Osteoblast (primary cell): ENCODE results near the gene CCDC146. TPM values are rescaled to one million over a fixed set of nuclear protein-coding genes. Genes with fewer than 3 reads are reported as not detected.

ENCODE experiments used
- DNase-seq: peaks from one replicate; pipeline ENCODE4 v3.0.0; 2011; ENCODE audit warnings: low spot score, mixed read lengths; ENCODE audit not compliant: insufficient read length; ENCODE audit errors: missing footprints
- H2AFZ ChIP-seq: 2 replicates; pipeline ENCODE4 v1.6.0; 2011; ENCODE audit warnings: mild to moderate bottlenecking, low read length
- H3K27ac ChIP-seq: 2 replicates; pipeline ENCODE4 v1.5.1; 2011; ENCODE audit warnings: mild to moderate bottlenecking, low read depth, low read length, moderate library complexity
- H3K27me3 ChIP-seq: 2 replicates; pipeline ENCODE4 v1.6.0; 2012; ENCODE audit warnings: mild to moderate bottlenecking, control low read depth, inconsistent platforms, low read length, moderate library complexity; ENCODE audit not compliant: insufficient read depth
- H3K36me3 ChIP-seq: 2 replicates; pipeline ENCODE4 v1.5.1; 2011; ENCODE audit warnings: mild to moderate bottlenecking, low read length, control low read depth, moderate library complexity; ENCODE audit not compliant: insufficient read depth
- H3K4me1 ChIP-seq: 2 replicates; pipeline ENCODE4 v1.5.1; 2011; ENCODE audit warnings: mild to moderate bottlenecking, low read length, control low read depth, moderate library complexity; ENCODE audit not compliant: insufficient read depth
- H3K4me2 ChIP-seq: 2 replicates; pipeline ENCODE4 v1.6.0; 2011; ENCODE audit warnings: mild to moderate bottlenecking, low read length; ENCODE audit not compliant: insufficient read depth
- H3K4me3 ChIP-seq: fragments of 200-600 bp; sonication (generic); 3 replicates; pipeline ENCODE4 v1.5.1; 2012; ENCODE audit warnings: mild to moderate bottlenecking, low read length, inconsistent platforms; ENCODE audit not compliant: insufficient read depth
- H3K79me2 ChIP-seq: 2 replicates; pipeline ENCODE4 v1.6.0; 2012; ENCODE audit warnings: mild to moderate bottlenecking, low read length, control low read depth, inconsistent platforms; ENCODE audit not compliant: insufficient read depth
- H3K9me3 ChIP-seq: 2 replicates; pipeline ENCODE4 v1.5.1; 2011; ENCODE audit warnings: low read depth, low read length, control low read depth
- H4K20me1 ChIP-seq: 2 replicates; pipeline ENCODE4 v1.6.0; 2012; ENCODE audit warnings: mild to moderate bottlenecking, low read length, control low read depth; ENCODE audit not compliant: insufficient read depth
- CTCF ChIP-seq: IDR thresholded peaks from 2 replicates; pipeline ENCODE4 v1.5.1; 2011; ENCODE audit warnings: mild to moderate bottlenecking, low read depth, low read length, moderate library complexity; ENCODE audit errors: extremely low read depth
- total RNA-seq: library from RNA; depleted of rRNA; stranded (reverse); fragments of >200 nt; gene quantifications from 2 replicates; pipeline ENCODE4 v1.2.3, GENCODE V29; 2012

CCDC146 gene
- total RNA-seq, 1 donor, result 5.1 TPM

GRCh38 chr7:77320714-77321113 is 198.3 kb downstream of the CCDC146 start:
- H3K4me3 ChIP-seq, result no peak overlapping the region
- no peak overlapping the region for H2AFZ ChIP-seq
- DNase-seq, result no peak
- no peak for TF ChIP-seq CTCF
- H4K20me1 ChIP-seq, result no peaks in the 10 kb centered on the region
- H3K36me3 ChIP-seq, result no peaks in the 10 kb centered on the region
- H3K79me2 ChIP-seq, result no peaks in the 10 kb centered on the region
- no peak overlapping the region for H3K27ac ChIP-seq
- no peaks in the 10 kb centered on the region for H3K27me3 ChIP-seq
- H3K9me3 ChIP-seq, result no peaks in the 10 kb centered on the region
- no peaks in the 10 kb centered on the region for H3K4me1 ChIP-seq
- no peak overlapping the region for H3K4me2 ChIP-seq

- Histone ChIP-seq H2AFZ (no peak overlapping the region), H3K4me2 (no peak overlapping the region), H3K36me3 (no peaks in the 10 kb centered on the region), H3K9me3 (no peaks in the 10 kb centered on the region), H4K20me1 (no peaks in the 10 kb centered on the region), H3K4me3 (no peak overlapping the region), H3K79me2 (no peaks in the 10 kb centered on the region), H3K27me3 (no peaks in the 10 kb centered on the region), H3K27ac (no peak overlapping the region), H3K4me1 (peaks cover 5% of the 10 kb centered on the region)
- no peak for DNase-seq
- TF ChIP-seq CTCF, result no peak
These were observed 198.9 kb downstream of the CCDC146 start for GRCh38 chr7:77321300-77321699.

- DNase-seq, result no peak
- Histone ChIP-seq H3K27me3 (no peaks in the 10 kb centered on the region), H3K79me2 (no peaks in the 10 kb centered on the region), H2AFZ (no peak overlapping the region), H4K20me1 (no peaks in the 10 kb centered on the region), H3K27ac (peak overlapping the region; percentile 53), H3K4me3 (no peak overlapping the region), H3K4me2 (peak overlapping the region; percentile 11), H3K9me3 (no peaks in the 10 kb centered on the region), H3K4me1 (peaks cover 48% of the 10 kb centered on the region), H3K36me3 (no peaks in the 10 kb centered on the region)
- no peak for TF ChIP-seq CTCF
These were observed 203.7 kb downstream of the CCDC146 start for GRCh38 chr7:77326131-77326530.

GRCh38 chr7:77327067-77327931 is 204.9 kb downstream of the CCDC146 start:
- no peaks in the 10 kb centered on the region for H4K20me1 ChIP-seq
- H3K36me3 ChIP-seq, result no peaks in the 10 kb centered on the region
- H3K27ac ChIP-seq, result peak overlapping the region; percentile 53
- H3K4me2 ChIP-seq, result peak overlapping the region; percentile 6
- H3K27me3 ChIP-seq, result no peaks in the 10 kb centered on the region
- no peak overlapping the region for H2AFZ ChIP-seq
- no peak overlapping the region for H3K4me3 ChIP-seq
- peaks cover 50% of the 10 kb centered on the region for H3K4me1 ChIP-seq
- peak; percentile 82 for DNase-seq
- H3K9me3 ChIP-seq, result no peaks in the 10 kb centered on the region
- H3K79me2 ChIP-seq, result no peaks in the 10 kb centered on the region
- no peak for TF ChIP-seq CTCF
